ENCODE data around the gene CABLES2. TPM values are rescaled to one million over a fixed set of nuclear protein-coding genes. Genes with fewer than 3 reads are reported as not detected.
A peak's percentile ranks its signal among the peaks of the same experiment; 100 is the strongest.

The CABLES2 gene
- total RNA-seq, 1 donor from 2014 or later = 9.3 TPM

DNA sequence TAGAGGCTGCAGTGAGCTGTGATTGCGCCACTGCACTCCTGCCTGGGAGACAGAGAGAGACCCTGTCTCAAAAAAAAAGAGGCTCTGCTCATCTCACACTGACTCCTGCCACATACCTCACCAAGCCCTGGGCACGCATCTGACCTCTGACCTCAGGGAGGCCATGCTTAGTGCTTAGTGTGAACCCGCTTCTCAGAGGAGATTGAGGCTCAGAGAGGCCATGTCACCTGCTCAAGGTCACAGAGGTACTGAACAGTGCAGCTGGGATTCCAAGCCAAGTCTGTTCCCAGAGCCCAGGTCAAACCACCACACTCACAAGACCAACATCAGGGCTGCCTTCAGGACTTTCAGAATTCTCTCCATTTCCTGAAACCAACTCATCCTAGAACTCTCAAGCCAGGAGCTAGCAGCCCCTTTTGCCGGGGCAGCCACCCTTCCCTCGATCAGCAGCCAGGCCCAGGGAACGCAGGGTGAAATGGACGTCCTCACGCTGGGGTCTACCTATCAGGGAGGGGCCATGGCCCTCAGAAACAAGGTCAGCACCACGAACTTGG lies 2.9 kb downstream of the CABLES2 start:
- no peak for DNase-seq (ENCODE audit: low spot score)
- H3K4me3 Mint-ChIP-seq (ENCODE audit: unreplicated experiment) = no peak overlapping the region
- TF ChIP-seq, protein P1, sequence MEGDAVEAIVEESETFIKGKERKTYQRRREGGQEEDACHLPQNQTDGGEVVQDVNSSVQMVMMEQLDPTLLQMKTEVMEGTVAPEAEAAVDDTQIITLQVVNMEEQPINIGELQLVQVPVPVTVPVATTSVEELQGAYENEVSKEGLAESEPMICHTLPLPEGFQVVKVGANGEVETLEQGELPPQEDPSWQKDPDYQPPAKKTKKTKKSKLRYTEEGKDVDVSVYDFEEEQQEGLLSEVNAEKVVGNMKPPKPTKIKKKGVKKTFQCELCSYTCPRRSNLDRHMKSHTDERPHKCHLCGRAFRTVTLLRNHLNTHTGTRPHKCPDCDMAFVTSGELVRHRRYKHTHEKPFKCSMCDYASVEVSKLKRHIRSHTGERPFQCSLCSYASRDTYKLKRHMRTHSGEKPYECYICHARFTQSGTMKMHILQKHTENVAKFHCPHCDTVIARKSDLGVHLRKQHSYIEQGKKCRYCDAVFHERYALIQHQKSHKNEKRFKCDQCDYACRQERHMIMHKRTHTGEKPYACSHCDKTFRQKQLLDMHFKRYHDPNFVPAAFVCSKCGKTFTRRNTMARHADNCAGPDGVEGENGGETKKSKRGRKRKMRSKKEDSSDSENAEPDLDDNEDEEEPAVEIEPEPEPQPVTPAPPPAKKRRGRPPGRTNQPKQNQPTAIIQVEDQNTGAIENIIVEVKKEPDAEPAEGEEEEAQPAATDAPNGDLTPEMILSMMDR (IDR thresholded peaks at IDR 0.05; ENCODE audit: unreplicated experiment) = no peak
- H3K27ac Mint-ChIP-seq (ENCODE audit: unreplicated experiment) = peak overlapping the region; percentile 24
- H3K9me3 Mint-ChIP-seq (ENCODE audit: unreplicated experiment) = no peaks in the 10 kb centered on the region
- peaks cover 6% of the 10 kb centered on the region for H3K27me3 Mint-ChIP-seq (ENCODE audit: unreplicated experiment)
- no peaks in the 10 kb centered on the region for H3K36me3 Mint-ChIP-seq (ENCODE audit: low read depth, unreplicated experiment)
- peaks cover 6% of the 10 kb centered on the region for H3K4me1 Mint-ChIP-seq (ENCODE audit: unreplicated experiment)

DNA sequence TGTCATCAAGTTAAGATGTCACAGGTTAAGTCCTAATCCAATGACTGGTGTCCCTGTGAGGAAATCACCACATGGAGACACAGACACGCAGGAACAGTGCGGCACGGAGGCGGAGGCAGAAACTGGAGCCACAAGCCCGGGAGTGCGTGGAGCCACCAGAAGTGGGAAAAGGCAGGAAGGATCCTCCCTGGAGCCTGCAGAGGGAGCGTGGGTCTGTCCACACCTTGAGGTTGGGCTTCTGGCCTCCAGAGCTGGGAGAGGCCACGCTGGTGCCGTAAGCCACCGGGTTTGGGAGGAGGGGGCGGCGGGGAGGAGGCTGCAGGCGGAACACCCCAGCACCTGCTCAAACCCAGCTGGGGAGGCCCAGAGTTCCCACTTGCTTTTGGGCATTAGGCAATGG lies 3.8 kb downstream of the CABLES2 start:
- Mint-ChIP-seq H3K4me1 (ENCODE audit: unreplicated experiment) (peaks cover 6% of the 10 kb centered on the region), H3K9me3 (ENCODE audit: unreplicated experiment) (no peaks in the 10 kb centered on the region), H3K27ac (ENCODE audit: unreplicated experiment) (no peak overlapping the region), H3K27me3 (ENCODE audit: unreplicated experiment) (peaks cover 5% of the 10 kb centered on the region), H3K36me3 (ENCODE audit: low read depth, unreplicated experiment) (no peaks in the 10 kb centered on the region), H3K4me3 (ENCODE audit: unreplicated experiment) (peak overlapping the region; percentile 42)
- TF ChIP-seq, protein P1 (IDR thresholded peaks at IDR 0.05; ENCODE audit: unreplicated experiment) = no peak
- no peak for DNase-seq (ENCODE audit: low spot score)

DNA sequence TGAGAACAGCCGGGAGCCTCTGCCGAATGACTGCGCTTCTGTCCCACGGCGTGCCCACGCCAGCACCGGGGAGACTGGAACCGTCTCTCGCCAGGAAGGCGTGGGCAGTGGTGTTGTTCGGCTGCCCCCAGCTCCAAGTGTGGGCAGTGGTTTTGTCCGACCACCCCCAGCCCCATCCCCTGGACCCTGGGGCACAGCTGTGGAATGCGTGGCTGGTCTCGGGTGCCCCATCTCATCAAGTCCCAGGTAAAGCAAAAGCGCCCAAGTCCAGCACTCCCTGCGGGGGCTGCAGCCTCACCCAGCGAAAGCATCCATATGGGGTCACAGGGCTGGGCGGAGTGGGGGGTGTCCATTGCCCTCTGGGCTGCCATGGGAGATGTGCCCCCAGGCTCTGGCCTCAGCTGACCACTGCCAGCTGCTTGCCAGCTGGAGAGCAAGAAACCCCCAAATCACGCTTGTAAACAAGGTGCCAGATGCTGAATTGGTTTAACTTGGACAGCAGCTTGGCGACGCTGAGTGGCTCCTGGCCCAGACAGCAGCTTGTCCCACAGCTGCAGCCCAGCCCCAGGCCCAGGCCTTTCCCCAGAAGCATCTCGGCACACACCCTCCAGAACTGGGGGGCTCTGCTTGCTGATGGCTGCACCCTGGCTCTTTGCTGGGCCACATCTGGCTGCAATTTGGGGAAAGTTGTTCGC lies 4.5 kb downstream of the CABLES2 start:
- no peaks in the 10 kb centered on the region for H3K9me3 Mint-ChIP-seq (ENCODE audit: unreplicated experiment)
- no peak for DNase-seq (ENCODE audit: low spot score)
- no peak overlapping the region for H3K27ac Mint-ChIP-seq (ENCODE audit: unreplicated experiment)
- TF ChIP-seq, protein P1 (IDR thresholded peaks at IDR 0.05; ENCODE audit: unreplicated experiment) = no peak
- peaks cover 5% of the 10 kb centered on the region for H3K27me3 Mint-ChIP-seq (ENCODE audit: unreplicated experiment)
- no peak overlapping the region for H3K4me3 Mint-ChIP-seq (ENCODE audit: unreplicated experiment)
- H3K4me1 Mint-ChIP-seq (ENCODE audit: unreplicated experiment) = peaks cover 6% of the 10 kb centered on the region
- H3K36me3 Mint-ChIP-seq (ENCODE audit: low read depth, unreplicated experiment) = peaks cover 4% of the 10 kb centered on the region

DNA sequence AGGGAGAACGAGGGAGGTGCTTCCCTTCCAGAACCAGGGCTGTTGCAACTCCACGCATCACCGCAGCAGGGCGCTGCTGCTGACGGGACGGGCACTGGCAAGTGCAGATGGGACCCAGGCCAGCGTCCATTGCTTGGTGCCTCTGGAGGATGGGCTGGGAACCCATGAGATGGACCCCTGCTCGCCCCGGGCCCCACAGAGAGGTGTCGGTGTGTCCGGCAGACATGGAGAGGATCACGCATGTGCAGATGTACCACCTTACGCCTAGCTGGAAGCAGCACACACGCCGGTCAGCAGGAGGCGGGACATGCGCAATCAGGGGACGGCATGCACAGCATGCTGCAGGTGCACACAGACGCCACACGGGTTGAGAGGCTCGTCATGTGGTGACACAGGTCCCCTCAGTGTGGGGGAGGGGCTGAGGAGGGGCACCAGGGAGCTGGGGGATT lies 5.7 kb downstream of the CABLES2 start:
- DNase-seq (ENCODE audit: low spot score) = peak; percentile 58
- H3K4me3 Mint-ChIP-seq (ENCODE audit: unreplicated experiment) = no peak overlapping the region
- TF ChIP-seq, protein P1 (IDR thresholded peaks at IDR 0.05; ENCODE audit: unreplicated experiment) = peak; percentile 39
- peaks cover 4% of the 10 kb centered on the region for H3K36me3 Mint-ChIP-seq (ENCODE audit: low read depth, unreplicated experiment)
- no peak overlapping the region for H3K27ac Mint-ChIP-seq (ENCODE audit: unreplicated experiment)
- peaks cover 6% of the 10 kb centered on the region for H3K4me1 Mint-ChIP-seq (ENCODE audit: unreplicated experiment)
- H3K27me3 Mint-ChIP-seq (ENCODE audit: unreplicated experiment) = peaks cover 9% of the 10 kb centered on the region
- H3K9me3 Mint-ChIP-seq (ENCODE audit: unreplicated experiment) = no peaks in the 10 kb centered on the region

DNA sequence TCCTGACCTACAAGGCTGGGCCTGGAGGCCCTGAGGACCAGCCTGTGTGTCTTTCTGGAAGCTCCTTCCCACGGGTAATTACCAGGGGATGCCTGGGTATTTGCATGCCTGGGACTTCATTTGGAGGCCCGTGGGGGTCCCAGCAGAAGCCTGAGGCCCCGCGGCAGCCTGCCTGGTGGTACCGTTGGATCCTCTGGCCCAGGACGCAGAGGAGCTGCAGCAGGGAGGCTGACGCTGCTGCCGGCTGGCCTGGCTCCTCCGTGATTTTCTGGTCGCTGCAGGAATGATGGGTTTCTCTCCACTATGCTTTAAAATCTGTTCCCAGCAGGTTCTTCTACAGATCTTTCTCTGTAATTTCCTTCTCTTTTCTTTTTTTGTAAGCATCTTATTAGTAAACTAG lies 6.5 kb downstream of the CABLES2 start:
- Mint-ChIP-seq H3K9me3 (ENCODE audit: unreplicated experiment) (no peaks in the 10 kb centered on the region), H3K27me3 (ENCODE audit: unreplicated experiment) (peaks cover 9% of the 10 kb centered on the region), H3K27ac (ENCODE audit: unreplicated experiment) (no peak overlapping the region), H3K4me3 (ENCODE audit: unreplicated experiment) (no peak overlapping the region), H3K4me1 (ENCODE audit: unreplicated experiment) (peaks cover 4% of the 10 kb centered on the region), H3K36me3 (ENCODE audit: low read depth, unreplicated experiment) (peaks cover 4% of the 10 kb centered on the region)
- DNase-seq (ENCODE audit: low spot score) = no peak
- TF ChIP-seq, protein P1 (IDR thresholded peaks at IDR 0.05; ENCODE audit: unreplicated experiment) = no peak
